Stimulated activated CD4-positive, alpha-beta T cell treated with anti-CD3 and anti-CD28 coated beads, TNF-alpha, amount 100 ng/mL, for 24 hours (primary cell): ENCODE measurements around the gene FBXL20.
"Not testable (repeated sequence)": the region's sequence is repeated elsewhere in the genome, so short reads cannot be mapped to it uniquely, and the experiment has no call there.

Experiments used
- DNase-seq, 3 experiments: peaks; one replicate each; pipeline ENCODE4 v3.0.0-alpha.2; 2020; ENCODE audit warnings: low read depth in 3 of 3

The FBXL20 gene

DNA sequence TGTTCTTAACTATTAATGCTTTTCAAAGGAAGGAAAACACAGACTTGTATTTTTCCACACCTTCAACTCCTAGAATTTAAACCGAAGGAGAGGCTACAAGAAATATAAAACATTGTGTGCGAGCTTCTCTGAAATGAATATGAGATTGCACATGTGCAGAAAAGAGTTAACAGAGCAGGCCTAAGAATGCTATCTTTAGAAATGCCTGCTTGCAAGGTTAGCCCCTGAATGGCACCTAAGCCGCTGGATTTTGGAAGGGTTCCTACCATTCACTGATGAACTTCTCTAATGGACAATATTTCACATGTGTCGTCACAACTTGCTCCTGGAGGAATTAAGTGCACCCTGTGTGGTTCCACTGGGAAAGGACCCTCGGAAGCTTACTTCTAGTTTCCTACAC lies 69.3 kb downstream of the FBXL20 start:
- no peak for DNase-seq

DNA sequence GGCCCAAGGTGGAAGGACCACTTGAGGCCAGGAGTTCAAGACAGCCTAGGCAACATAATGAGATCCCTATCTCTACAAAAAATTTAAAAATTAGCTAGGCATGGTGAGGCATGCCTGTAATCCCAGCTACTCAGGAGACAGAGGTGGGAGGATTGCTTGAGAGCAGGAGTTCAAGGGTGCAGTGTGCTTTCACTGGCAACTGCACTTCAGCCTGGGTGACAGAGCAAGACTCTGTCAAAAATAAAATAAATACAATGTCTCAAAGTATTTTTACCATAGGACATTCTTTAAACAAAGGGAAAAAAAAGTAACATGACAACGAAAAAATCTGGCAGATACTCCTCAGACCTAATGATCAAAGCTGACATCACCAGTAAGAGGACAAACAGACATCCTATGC lies 72.6 kb downstream of the FBXL20 start:
- DNase-seq, result no peak

GRCh38 chr17:39327109-39327508 lies 74.3 kb downstream of the FBXL20 start:
- no peak for DNase-seq

GRCh38 chr17:39325528-39326240 lies 75.7 kb downstream of the FBXL20 start:
- no peak for DNase-seq

- no peak for DNase-seq
Observed at GRCh38 chr17:39318636-39319035, 82.8 kb downstream of the FBXL20 start.

DNA sequence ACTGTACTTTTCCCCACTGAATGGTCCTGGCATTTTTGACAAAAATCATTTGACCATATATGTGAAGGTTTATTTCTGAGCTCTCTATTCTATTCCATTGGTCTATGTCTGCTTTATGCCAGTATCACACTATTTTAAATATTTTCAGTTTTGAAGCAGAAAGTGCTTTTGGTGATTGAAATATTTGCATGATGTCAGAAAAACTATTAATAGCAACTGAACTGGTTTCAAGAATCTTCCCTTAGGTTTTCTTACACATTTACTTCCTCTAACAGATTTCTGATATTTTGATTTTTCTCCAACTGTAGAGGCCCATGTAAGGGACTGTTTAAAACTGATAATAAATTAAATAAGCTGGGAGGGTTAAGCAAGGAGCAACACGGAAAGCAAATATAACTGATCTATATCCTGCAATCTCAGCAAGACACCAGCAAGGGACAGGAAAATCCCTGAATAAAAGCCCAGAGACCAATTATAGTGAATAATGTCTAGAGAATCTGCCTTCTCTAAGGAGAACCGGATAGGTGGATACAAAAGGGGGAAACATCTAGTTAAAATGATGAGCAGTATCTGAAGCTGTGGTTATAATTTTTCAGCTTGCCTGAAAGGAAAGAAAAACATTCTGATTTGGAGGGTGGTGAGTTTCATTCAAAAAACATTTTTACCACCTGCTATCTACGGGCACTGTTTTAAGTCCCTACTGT lies 94.8 kb downstream of the FBXL20 start:
- DNase-seq, result no peak

GRCh38 chr17:39305978-39306377 lies 95.4 kb downstream of the FBXL20 start:
- DNase-seq, result no peak

DNA sequence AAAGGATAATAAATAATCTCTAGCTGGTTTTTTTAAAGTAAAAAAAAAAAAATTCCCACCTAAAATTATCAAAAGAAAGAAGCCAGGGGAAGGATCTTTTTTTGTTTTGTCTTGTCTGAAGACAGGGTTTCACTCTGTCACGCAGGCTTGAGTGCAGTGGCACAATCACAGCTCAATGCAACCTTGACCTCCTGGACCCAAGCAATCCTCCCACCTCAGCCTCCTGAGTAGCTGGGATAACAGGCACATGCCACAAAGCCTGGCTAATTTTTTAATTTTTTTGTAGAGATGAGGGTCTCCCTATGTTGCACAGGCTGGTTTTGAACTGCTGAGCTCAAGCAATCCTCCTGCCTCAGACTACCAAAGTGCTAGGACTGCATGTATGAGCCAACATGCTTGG lies 97.2 kb downstream of the FBXL20 start:
- DNase-seq, result no peak

DNA sequence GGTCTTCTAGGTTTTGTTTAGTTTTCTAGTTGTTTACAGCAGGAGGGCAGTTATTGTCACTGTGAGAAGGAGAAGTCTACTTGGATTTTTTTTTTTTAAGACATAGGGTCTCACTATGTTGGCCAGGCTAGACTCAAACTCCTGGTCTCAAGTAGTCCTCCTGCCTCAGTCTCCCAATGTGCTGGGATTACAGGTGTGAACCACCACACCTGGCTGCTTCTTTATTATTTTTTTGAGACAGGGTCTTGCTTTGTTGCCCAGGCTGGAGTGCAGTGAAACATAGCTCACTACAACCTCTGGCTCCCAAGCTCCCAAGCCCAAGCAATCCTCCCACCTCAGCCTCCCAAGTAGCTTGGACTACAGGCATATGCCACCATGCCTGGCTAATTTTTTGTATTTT lies 107.4 kb downstream of the FBXL20 start:
- no peak for DNase-seq

DNA sequence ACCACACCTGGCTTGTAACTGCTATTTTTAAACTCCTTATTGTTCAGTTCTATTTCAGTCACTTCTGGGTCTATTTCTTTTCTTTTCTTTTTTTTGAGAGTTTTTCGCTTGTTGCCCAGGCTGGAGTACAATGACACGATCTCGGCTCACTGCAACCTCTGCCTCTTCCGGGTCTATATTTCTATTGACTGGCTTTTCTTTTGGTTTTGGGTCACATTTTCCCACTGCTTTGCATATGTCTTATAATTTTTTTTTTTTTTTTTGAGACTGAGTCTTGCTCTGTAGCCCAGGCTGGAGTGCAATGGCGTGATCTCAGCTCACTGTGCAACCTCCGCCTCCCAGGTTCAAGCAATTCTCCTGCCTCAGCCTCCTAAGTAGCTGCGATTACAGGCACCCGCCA lies 108.9 kb downstream of the FBXL20 start:
- DNase-seq, result not testable (repeated sequence)

DNA sequence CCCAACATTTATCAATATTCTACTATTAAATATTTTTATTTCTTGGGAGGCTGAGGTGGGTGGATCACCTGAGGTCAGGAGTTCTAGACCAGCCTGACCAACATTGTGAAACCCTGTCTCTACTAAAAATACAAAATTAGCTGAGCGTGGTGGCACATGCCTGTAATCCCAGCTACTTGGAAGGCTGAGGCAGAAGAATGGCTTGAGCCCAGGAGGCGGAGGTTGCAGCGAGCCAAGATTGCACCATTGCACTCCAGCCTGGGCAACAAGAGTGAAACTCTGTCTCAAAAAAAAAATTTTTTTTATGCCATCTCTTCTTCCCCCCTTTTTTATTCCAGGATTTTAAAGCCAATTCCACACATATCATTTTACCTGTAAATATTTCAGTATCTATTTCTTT lies 114.9 kb downstream of the FBXL20 start:
- DNase-seq, result not testable (repeated sequence)

GRCh38 chr17:39284685-39285084 lies 116.7 kb downstream of the FBXL20 start:
- DNase-seq, result no peak

DNA sequence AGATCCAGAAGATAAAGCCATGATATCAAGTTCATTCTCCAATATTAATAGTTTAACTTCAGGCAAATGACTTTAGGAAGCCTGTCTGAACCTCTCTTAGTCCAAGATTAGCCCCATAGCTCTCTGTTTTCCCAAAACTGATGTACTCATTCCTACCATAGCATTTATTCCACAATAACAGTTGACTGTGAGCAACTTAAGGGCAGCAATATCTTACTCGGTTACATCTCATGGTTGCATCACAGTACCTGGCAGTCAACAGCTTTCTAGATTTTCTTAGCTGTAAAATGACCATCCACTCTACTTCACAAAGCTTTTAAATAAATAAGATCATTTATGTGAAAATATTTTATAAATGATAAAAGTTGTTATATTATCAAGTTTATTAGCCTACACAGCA lies 117.5 kb downstream of the FBXL20 start:
- no peak for DNase-seq

DNA sequence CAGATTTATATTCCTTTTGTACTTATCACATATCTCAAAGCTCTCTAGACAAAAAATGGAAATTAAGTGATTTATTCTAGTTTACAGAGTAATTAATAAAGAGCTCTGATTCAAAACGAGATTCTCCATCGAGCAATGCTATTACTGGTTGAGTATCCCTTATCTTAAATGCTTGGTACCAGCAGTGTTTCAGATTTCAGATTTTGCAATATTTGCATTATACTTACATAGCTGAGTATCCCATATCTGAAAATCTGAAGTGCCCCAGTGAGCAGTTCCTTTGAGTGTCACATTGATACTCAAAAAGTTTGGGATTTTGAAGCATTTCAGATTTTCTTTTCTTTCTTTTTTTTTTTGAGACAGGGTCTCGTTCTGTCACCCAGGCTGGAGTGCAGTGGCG lies 118.3 kb downstream of the FBXL20 start:
- DNase-seq, result no peak

DNA sequence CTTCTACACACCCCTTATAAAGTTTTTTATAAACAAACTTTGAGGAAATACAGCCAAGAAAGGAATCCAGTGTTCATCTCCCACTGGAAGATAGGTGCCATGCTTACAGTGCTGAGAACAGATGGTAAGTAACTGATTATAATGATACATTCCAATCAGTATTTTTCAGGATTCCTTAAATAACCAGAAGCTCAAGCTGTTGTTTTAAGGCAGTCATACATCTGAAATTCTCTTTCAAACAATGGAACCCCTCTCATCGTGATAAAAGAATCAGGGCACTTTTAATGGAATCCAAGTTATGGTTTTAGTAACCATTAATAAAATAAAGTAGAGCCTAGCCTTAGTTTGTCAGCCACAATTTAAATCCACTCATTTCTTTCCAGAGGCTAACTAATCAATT lies 119.6 kb downstream of the FBXL20 start:
- DNase-seq, result no peak

GRCh38 chr17:39278246-39278645 lies 123.2 kb downstream of the FBXL20 start:
- not testable (repeated sequence) for DNase-seq

DNA sequence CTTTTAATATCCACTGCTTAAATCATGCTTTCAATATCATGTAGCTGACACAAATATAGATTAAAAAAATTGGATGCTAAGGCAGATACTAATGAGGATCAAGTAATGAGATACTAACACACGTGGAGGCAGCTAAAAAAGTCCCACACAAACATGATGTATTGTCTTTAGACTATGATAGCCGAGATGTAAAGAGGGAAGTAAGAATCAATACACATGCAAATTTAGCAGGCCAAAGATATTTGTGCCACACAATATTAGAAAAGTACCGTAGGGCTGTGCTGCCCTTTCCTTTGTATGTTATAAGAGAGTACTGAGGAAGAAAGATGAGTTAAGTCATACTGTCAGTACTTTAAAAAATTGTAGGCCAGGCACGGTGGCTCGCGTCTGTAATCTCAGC lies 124.3 kb downstream of the FBXL20 start:
- DNase-seq, result no peak

DNA sequence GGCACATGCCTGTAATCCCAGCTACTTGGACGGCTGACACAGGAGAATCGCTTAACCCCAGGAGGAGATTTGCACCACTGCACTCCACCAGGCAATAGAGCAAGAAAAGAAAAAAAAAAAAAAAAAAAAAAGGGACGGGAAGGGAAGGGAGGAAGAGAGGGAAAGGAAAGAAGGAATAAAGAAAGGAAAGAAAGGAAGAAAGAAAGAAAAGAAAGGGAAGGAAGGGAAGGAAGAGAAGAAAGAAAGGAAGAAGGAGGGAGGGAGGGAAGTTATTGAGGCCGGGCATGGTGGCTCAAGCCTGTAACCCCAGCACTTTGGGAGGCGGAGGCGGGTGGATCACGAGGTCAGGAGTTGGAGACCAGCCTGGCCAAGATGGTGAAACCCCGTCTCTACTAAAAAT lies 125.3 kb downstream of the FBXL20 start:
- DNase-seq, result no peak

- DNase-seq, result no peak
Observed at GRCh38 chr17:39271546-39271945, 129.9 kb downstream of the FBXL20 start.

GRCh38 chr17:39270923-39271322 lies 130.5 kb downstream of the FBXL20 start:
- DNase-seq, result no peak

- DNase-seq, result no peak
Observed at GRCh38 chr17:39264119-39264518, 137.3 kb downstream of the FBXL20 start.

- peak in 1 of 3 experiments; percentile 32 for DNase-seq
Observed at GRCh38 chr17:39261286-39261685, 140.1 kb downstream of the FBXL20 start.

DNA sequence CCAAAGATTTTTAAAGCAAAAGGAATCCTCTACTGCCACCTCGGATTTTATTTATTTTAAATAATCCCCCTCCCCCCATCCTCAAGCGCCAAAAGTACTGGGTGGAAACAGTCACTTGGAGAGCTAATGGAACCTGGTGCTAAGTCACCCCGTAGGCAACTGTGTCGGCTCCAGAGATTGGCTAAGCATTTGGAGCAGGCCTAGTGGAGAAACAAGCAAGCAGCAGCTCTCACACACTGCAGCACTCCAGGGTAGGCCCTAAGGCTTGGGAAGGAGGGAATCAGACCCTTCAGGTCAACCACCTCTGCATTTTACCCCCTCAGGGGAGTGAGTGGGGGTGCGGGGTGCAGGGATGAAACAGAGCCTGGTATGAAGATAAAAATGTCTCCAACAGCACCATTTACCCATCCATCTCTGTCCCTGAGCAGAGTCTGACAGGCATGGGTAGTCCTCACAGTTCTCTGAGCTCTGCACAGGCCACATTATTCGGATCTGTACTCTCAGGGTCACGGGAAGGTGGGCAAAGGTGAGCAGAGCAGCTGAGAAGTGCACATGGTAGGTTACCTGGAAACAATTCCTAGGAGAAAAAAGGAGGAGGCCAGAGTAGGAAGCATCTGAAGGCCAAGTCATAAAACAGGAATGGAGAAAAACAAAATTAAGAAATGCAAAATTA lies 148.5 kb downstream of the FBXL20 start:
- DNase-seq, result no peak
